GM21619 (cell line): ENCODE measurements around the gene TMTC4.
"Not testable (repeated sequence)": the region's sequence is repeated elsewhere in the genome, so short reads cannot be mapped to it uniquely, and the experiment has no call there.

Source experiments
- ATAC-seq: cut with Tn5 transposase; IDR thresholded peaks from one replicate; pipeline ENCODE4 v1.9.1; 2021; ENCODE audit not compliant: unreplicated experiment

The TMTC4 gene

GRCh38 chr13:100633461-100633860 is 41.1 kb downstream of the TMTC4 start:
- no peak for ATAC-seq

GRCh38 chr13:100630555-100630954 is 44.0 kb downstream of the TMTC4 start:
- no peak for ATAC-seq

GRCh38 chr13:100627120-100627519 is 47.5 kb downstream of the TMTC4 start:
- no peak for ATAC-seq

GRCh38 chr13:100625447-100625846 is 49.1 kb downstream of the TMTC4 start:
- ATAC-seq = no peak

- ATAC-seq = no peak
Measured at GRCh38 chr13:100620792-100621191, 53.8 kb downstream of the TMTC4 start.

- no peak for ATAC-seq
Measured at GRCh38 chr13:100619940-100620339, 54.7 kb downstream of the TMTC4 start.

- ATAC-seq = not testable (repeated sequence)
Measured at GRCh38 chr13:100618897-100619296, 55.7 kb downstream of the TMTC4 start.

- no peak for ATAC-seq
Measured at GRCh38 chr13:100613031-100613430, 61.6 kb downstream of the TMTC4 start.

- ATAC-seq = peak; percentile 32
Measured at GRCh38 chr13:100611678-100612492, 62.7 kb downstream of the TMTC4 start.

GRCh38 chr13:100610391-100611347 is 63.9 kb downstream of the TMTC4 start:
- ATAC-seq = peak; percentile 27

- peak; percentile 93 for ATAC-seq
Measured at GRCh38 chr13:100608906-100609305, 65.7 kb downstream of the TMTC4 start.

GRCh38 chr13:100608489-100608888 is 66.1 kb downstream of the TMTC4 start:
- no peak for ATAC-seq

GRCh38 chr13:100604918-100605710 is 69.5 kb downstream of the TMTC4 start:
- ATAC-seq = no peak

- ATAC-seq = no peak
Measured at GRCh38 chr13:100602493-100603111, 72.0 kb downstream of the TMTC4 start.

GRCh38 chr13:100601716-100602115 is 72.9 kb downstream of the TMTC4 start:
- no peak for ATAC-seq

- ATAC-seq = no peak
Measured at GRCh38 chr13:100600915-100601314, 73.7 kb downstream of the TMTC4 start.

- ATAC-seq = no peak
Measured at GRCh38 chr13:100600461-100600860, 74.1 kb downstream of the TMTC4 start.

GRCh38 chr13:100597253-100597652 is 77.3 kb downstream of the TMTC4 start:
- ATAC-seq = no peak

- ATAC-seq = no peak
Measured at GRCh38 chr13:100596516-100596915, 78.1 kb downstream of the TMTC4 start.

- no peak for ATAC-seq
Measured at GRCh38 chr13:100594731-100595130, 79.9 kb downstream of the TMTC4 start.

GRCh38 chr13:100594255-100594654 is 80.3 kb downstream of the TMTC4 start:
- ATAC-seq = no peak
